ENCODE data around the gene TOP1. TPM values are rescaled to one million over a fixed set of nuclear protein-coding genes. Genes with fewer than 3 reads are reported as not detected.

TOP1 gene
- total RNA-seq, 4 donors from 2014 or later, result 20.2 to 28.5 (median 23.0) TPM

GRCh38 chr20:41027366-41027765 is 1.3 kb upstream of the TOP1 start:
- TF ChIP-seq EP300 (IDR thresholded peaks at IDR 0.05), result no peak
- TF ChIP-seq POLR2AphosphoS5 (IDR thresholded peaks at IDR 0.05), result no peak
- no peak for TF ChIP-seq CTCF (IDR thresholded peaks at IDR 0.05)
- no peak for TF ChIP-seq POLR2A (IDR thresholded peaks at IDR 0.05; ENCODE audit: low read depth)
- Histone ChIP-seq H3K4me3 (no peak overlapping the region), H3K27ac (replicated peaks in 1 of 4) (peak overlapping the region in 1 of 4 donors; percentile 93), H3K9me3 (no peaks in the 10 kb centered on the region), H3K36me3 (no peaks in the 10 kb centered on the region), H3K4me1 (peaks cover 24 to 34% (median 31%) of the 10 kb centered on the region in 4 donors), H3K27me3 (no peaks in the 10 kb centered on the region)
- 87% methylated on average over 8 of the region's 8 CpGs for WGBS
- intact Hi-C loops (cut with DNase I), result loop anchor here (5.0 kb wide), 1 partner anchor 50 kb away; no protein-coding TSS in a partner anchor
- DNase-seq (ENCODE audit: extremely low spot score), result no peak

GRCh38 chr20:41027872-41028358 is 707 bp upstream of the TOP1 start:
- Histone ChIP-seq H3K27ac (replicated peaks in 1 of 4) (peak overlapping the region; percentile 93 to 100 (median 98)), H3K9me3 (no peaks in the 10 kb centered on the region), H3K4me1 (peaks cover 30 to 39% (median 36%) of the 10 kb centered on the region in 4 donors), H3K27me3 (no peaks in the 10 kb centered on the region), H3K4me3 (peak overlapping the region; percentile 93 to 99 (median 98)), H3K36me3 (no peaks in the 10 kb centered on the region)
- intact Hi-C loops (cut with DNase I), result loop anchor here (5.0 kb wide), 1 partner anchor 49 kb away; no protein-coding TSS in a partner anchor
- DNase-seq (ENCODE audit: extremely low spot score), result no peak
- TF ChIP-seq EP300 (IDR thresholded peaks at IDR 0.05) (no peak), POLR2AphosphoS5 (IDR thresholded peaks at IDR 0.05) (no peak), POLR2A (IDR thresholded peaks at IDR 0.05; ENCODE audit: low read depth) (no peak), CTCF (IDR thresholded peaks at IDR 0.05) (no peak)
- 23% methylated on average over 10 of the region's 10 CpGs for WGBS

- under 1% methylated on average over 38 of the region's 69 CpGs for WGBS
- H3K27ac ChIP-seq (replicated peaks in 1 of 4), result peak overlapping the region; percentile 93 to 100 (median 98)
- peaks cover 34 to 53% (median 50%) of the 10 kb centered on the region in 4 donors for H3K4me1 ChIP-seq
- TF ChIP-seq POLR2AphosphoS5 (IDR thresholded peaks at IDR 0.05) (peak in 1 of 2 donors; percentile 23), POLR2A (IDR thresholded peaks at IDR 0.05; ENCODE audit: low read depth) (no peak)
- intact Hi-C loops (cut with DNase I), result loop anchor here (5.0 kb wide), 1 partner anchor 48 kb away; no protein-coding TSS in a partner anchor
- no peaks in the 10 kb centered on the region for H3K27me3 ChIP-seq
- DNase-seq (ENCODE audit: extremely low spot score), result no peak
- no peaks in the 10 kb centered on the region for H3K36me3 ChIP-seq
- H3K4me3 ChIP-seq, result peak overlapping the region; percentile 93 to 99 (median 98)
- H3K9me3 ChIP-seq, result no peaks in the 10 kb centered on the region
These were observed 704 bp downstream of the TOP1 start for GRCh38 chr20:41029150-41029901.

- no peak for TF ChIP-seq CTCF (IDR thresholded peaks at IDR 0.05)
- TF ChIP-seq POLR2AphosphoS5 (IDR thresholded peaks at IDR 0.05), result no peak
- no peak for TF ChIP-seq EP300 (IDR thresholded peaks at IDR 0.05)
- no peak for TF ChIP-seq POLR2A (IDR thresholded peaks at IDR 0.05; ENCODE audit: low read depth)
- Histone ChIP-seq H3K36me3 (no peaks in the 10 kb centered on the region), H3K9me3 (no peaks in the 10 kb centered on the region), H3K4me3 (peak overlapping the region; percentile 93 to 99 (median 98)), H3K27me3 (no peaks in the 10 kb centered on the region), H3K4me1 (peaks cover 39 to 61% (median 58%) of the 10 kb centered on the region in 4 donors), H3K27ac (replicated peaks in 1 of 4) (peak overlapping the region; percentile 93 to 100 (median 98))
- WGBS, result 9% methylated on average over 6 of the region's 6 CpGs
- no peak for DNase-seq (ENCODE audit: extremely low spot score)
- intact Hi-C loops (cut with DNase I), result no loop called here
These were observed 1.4 kb downstream of the TOP1 start for GRCh38 chr20:41030061-41030460.

GRCh38 chr20:41030531-41031242 is 2.1 kb downstream of the TOP1 start:
- H3K36me3 ChIP-seq, result no peaks in the 10 kb centered on the region
- peak in 1 of 2 donors; percentile 42 for TF ChIP-seq POLR2AphosphoS5 (IDR thresholded peaks at IDR 0.05)
- TF ChIP-seq EP300 (IDR thresholded peaks at IDR 0.05), result no peak
- H3K4me3 ChIP-seq, result peak overlapping the region; percentile 93 to 99 (median 98)
- 54% methylated on average over 5 of the region's 5 CpGs for WGBS
- H3K27ac ChIP-seq (replicated peaks in 1 of 4), result peak overlapping the region; percentile 93 to 100 (median 98)
- no peaks in the 10 kb centered on the region for H3K27me3 ChIP-seq
- H3K4me1 ChIP-seq, result peaks cover 41 to 67% (median 63%) of the 10 kb centered on the region in 4 donors
- intact Hi-C loops (cut with DNase I), result no loop called here
- no peaks in the 10 kb centered on the region for H3K9me3 ChIP-seq
- no peak for DNase-seq (ENCODE audit: extremely low spot score)
